GM19240 (cell line): ENCODE results near the gene KRTAP10-10.
"Not testable (repeated sequence)": the region's sequence is repeated elsewhere in the genome, so short reads cannot be mapped to it uniquely, and the experiment has no call there.

Experiments
- DNase-seq: peaks from one replicate; pipeline ENCODE4 v3.0.0; 2011; ENCODE audit warnings: low spot score; ENCODE audit not compliant: insufficient read length

Gene KRTAP10-10

GRCh38 chr21:44650265-44650972 lies 13.3 kb downstream of the KRTAP10-10 start:
- DNase-seq: no peak

- DNase-seq: no peak
Observed at GRCh38 chr21:44650973-44651675, 14.0 kb downstream of the KRTAP10-10 start.

GRCh38 chr21:44653123-44653522 lies 16.0 kb downstream of the KRTAP10-10 start:
- no peak for DNase-seq

- DNase-seq: no peak
Observed at GRCh38 chr21:44653656-44654575, 16.8 kb downstream of the KRTAP10-10 start.

- DNase-seq: no peak
Observed at GRCh38 chr21:44654576-44655175, 17.5 kb downstream of the KRTAP10-10 start, which contains the start of gene KRTAP12-4. TSS of gene KRTAP12-4 (minus strand) at chr21:44654659. CDS start at chr21:44654614, 45 bp downstream.

GRCh38 chr21:44656868-44657267 lies 19.7 kb downstream of the KRTAP10-10 start:
- no peak for DNase-seq

GRCh38 chr21:44657635-44658540 lies 20.7 kb downstream of the KRTAP10-10 start, which contains the start of gene KRTAP12-3:
TSS of gene KRTAP12-3 (plus strand) at chr21:44657932. CDS start at chr21:44657980, 48 bp downstream.
- DNase-seq: no peak

GRCh38 chr21:44658541-44658910 lies 21.4 kb downstream of the KRTAP10-10 start:
- no peak for DNase-seq

- no peak for DNase-seq
Observed at GRCh38 chr21:44658913-44659595, 21.9 kb downstream of the KRTAP10-10 start.

GRCh38 chr21:44661567-44661966 lies 24.4 kb downstream of the KRTAP10-10 start:
- DNase-seq: not testable (repeated sequence)

- DNase-seq: no peak
Observed at GRCh38 chr21:44664691-44665090, 27.5 kb downstream of the KRTAP10-10 start.

- DNase-seq: no peak
Observed at GRCh38 chr21:44666401-44667320, 29.5 kb downstream of the KRTAP10-10 start, which contains the start of gene KRTAP12-2. TSS of gene KRTAP12-2 (minus strand) at chr21:44666927. CDS start at chr21:44666886, 41 bp downstream.

- DNase-seq: no peak
Observed at GRCh38 chr21:44667612-44668011, 30.5 kb downstream of the KRTAP10-10 start.

GRCh38 chr21:44670642-44671432 lies 33.7 kb downstream of the KRTAP10-10 start:
- no peak for DNase-seq

- DNase-seq: no peak
Observed at GRCh38 chr21:44671911-44672310, 34.8 kb downstream of the KRTAP10-10 start.

- no peak for DNase-seq
Observed at GRCh38 chr21:44677881-44678280, 40.7 kb downstream of the KRTAP10-10 start.

- no peak for DNase-seq
Observed at GRCh38 chr21:44681152-44681551, 44.0 kb downstream of the KRTAP10-10 start.
